GM12878 (cell line): ENCODE results near the gene PDE6G. TPM values are rescaled to one million over a fixed set of nuclear protein-coding genes. Genes with fewer than 3 reads are reported as not detected.
A peak's percentile ranks its signal among the peaks of the same experiment; 100 is the strongest.

ENCODE experiments used
- BACH1 ChIP-seq: fragments of 450-650 bp; IDR thresholded peaks from 2 replicates; pipeline ENCODE4 v1.6.1; 2017; ENCODE audit warnings: mild to moderate bottlenecking, borderline replicate concordance
- BRCA1 ChIP-seq: IDR thresholded peaks from 2 replicates; pipeline ENCODE4 v1.6.1; 2011; ENCODE audit warnings: low read depth, low read length, improper control_type of control experiment
- CBX5 ChIP-seq: sonication (generic); IDR thresholded peaks from 2 replicates; pipeline ENCODE4 v1.6.1; 2016; ENCODE audit warnings: low read depth, moderate library complexity, mild to moderate bottlenecking, inconsistent platforms
- EGR1 ChIP-seq, 2 experiments: IDR thresholded peaks; 1 replicate in 1 of 2; 2 replicates in 1 of 2; pipeline ENCODE4 v1.6.1; 2011 to 2012; ENCODE audit warnings: low read depth in 2 of 2, low read length in 2 of 2, borderline replicate concordance in 1 of 2, mild to moderate bottlenecking in 1 of 2, moderate library complexity in 1 of 2
- FOS ChIP-seq: IDR thresholded peaks from 3 replicates; pipeline ENCODE4 v1.6.1; 2011; ENCODE audit warnings: borderline replicate concordance; ENCODE audit not compliant: insufficient read length; ENCODE audit errors: extremely low read depth
- JUND ChIP-seq: IDR thresholded peaks from 2 replicates; pipeline ENCODE4 v1.6.1; 2012; ENCODE audit warnings: low read depth, mild to moderate bottlenecking, low read length, improper control_type of control experiment, moderate library complexity
- KLF5 ChIP-seq: fragments of 450-650 bp; IDR thresholded peaks from 2 replicates; pipeline ENCODE4 v1.6.1; 2014; ENCODE audit warnings: mild to moderate bottlenecking; ENCODE audit not compliant: partially characterized antibody
- MAX ChIP-seq: IDR thresholded peaks from 2 replicates; pipeline ENCODE4 v1.6.1; 2012; ENCODE audit warnings: low read depth, low read length, improper control_type of control experiment
- RBBP5 ChIP-seq: fragments of 200-600 bp; sonication (generic); conservative IDR thresholded peaks from 2 replicates; pipeline ENCODE4 v1.6.1; 2016
- RELA ChIP-seq: fragments of 450-650 bp; IDR thresholded peaks from 2 replicates; pipeline ENCODE4 v1.8.0; 2014; ENCODE audit warnings: borderline replicate concordance; ENCODE audit not compliant: partially characterized antibody
- RFX5 ChIP-seq: IDR thresholded peaks from 2 replicates; pipeline ENCODE4 v1.6.1; 2011; ENCODE audit warnings: low read depth, low read length, improper control_type of control experiment
- STAT3 ChIP-seq: IDR thresholded peaks from 2 replicates; pipeline ENCODE4 v1.6.1; 2011; ENCODE audit warnings: low read depth, low read length, improper control_type of control experiment
- TCF7 ChIP-seq: IDR thresholded peaks from 2 replicates; pipeline ENCODE4 v1.6.1; 2014; ENCODE audit warnings: antibody characterized with exemption, borderline replicate concordance
- YBX1 ChIP-seq: fragments of 450-650 bp; IDR thresholded peaks from 2 replicates; pipeline ENCODE4 v1.6.1; 2016; ENCODE audit warnings: antibody characterized with exemption
- ZBTB11 ChIP-seq: fragments of 450-650 bp; formaldehyde crosslinking; IDR thresholded peaks from 2 replicates; pipeline ENCODE4 v1.5.0; 2022; ENCODE audit warnings: mild to moderate bottlenecking, missing genetic modification characterization
- ZNF217 ChIP-seq: fragments of 450-650 bp; IDR thresholded peaks from 2 replicates; pipeline ENCODE4 v1.6.1; 2017; ENCODE audit warnings: antibody characterized with exemption, mild to moderate bottlenecking
- ZNF592 ChIP-seq: fragments of 450-650 bp; IDR thresholded peaks from 2 replicates; pipeline ENCODE4 v1.6.1; 2017; ENCODE audit warnings: mild to moderate bottlenecking, moderate library complexity
- polyA plus RNA-seq, 11 experiments: library from polyadenylated mRNA; depleted of rRNA in 4 of 11; unstranded in 6 of 11; stranded (reverse) in 5 of 11; fragments of >200 nt; fragmentation: Nextera tagmentation in 4 of 11; fragmentation: Illumina TruSeq in 1 of 11; extraction: Ambion mirVana in 4 of 11; extraction: Trizol in 1 of 11; gene quantifications; 1 replicate in 1 of 11; 2 replicates in 10 of 11; pipeline versions ENCODE4 v1.2.1 to v1.2.3, GENCODE V29; 2011 to 2016; ENCODE audit warnings: inconsistent platforms in 2 of 11, missing spikeins in 2 of 11, low read depth in 1 of 11
- total RNA-seq, 4 experiments: library from RNA; depleted of rRNA in 3 of 4; stranded (reverse); fragments of >200 nt in 3 of 4; fragmentation: Illumina TruSeq in 1 of 4; extraction: Trizol in 1 of 4; gene quantifications; 2 replicates each; pipeline versions ENCODE4 v1.2.1 to v1.2.3, GENCODE V29; 2013 to 2021
- TF ChIP-seq, protein P1 (sequence below): fragments of 450-650 bp; IDR thresholded peaks from 2 replicates; pipeline ENCODE4 v1.6.1; 2017; ENCODE audit warnings: low read depth, mild to moderate bottlenecking, moderate library complexity
- TF ChIP-seq, protein P2 (sequence below): fragments of 450-650 bp; IDR thresholded peaks from 2 replicates; pipeline ENCODE4 v1.6.1; 2016; ENCODE audit warnings: mild to moderate bottlenecking

Gene PDE6G
- total and polyA plus RNA-seq, 10 of the 15 experiments (the other 5 are each of a cell fraction or from before 2014, with no cell fraction given) = 0.55 to 12.1 (median 4.3) TPM

DNA sequence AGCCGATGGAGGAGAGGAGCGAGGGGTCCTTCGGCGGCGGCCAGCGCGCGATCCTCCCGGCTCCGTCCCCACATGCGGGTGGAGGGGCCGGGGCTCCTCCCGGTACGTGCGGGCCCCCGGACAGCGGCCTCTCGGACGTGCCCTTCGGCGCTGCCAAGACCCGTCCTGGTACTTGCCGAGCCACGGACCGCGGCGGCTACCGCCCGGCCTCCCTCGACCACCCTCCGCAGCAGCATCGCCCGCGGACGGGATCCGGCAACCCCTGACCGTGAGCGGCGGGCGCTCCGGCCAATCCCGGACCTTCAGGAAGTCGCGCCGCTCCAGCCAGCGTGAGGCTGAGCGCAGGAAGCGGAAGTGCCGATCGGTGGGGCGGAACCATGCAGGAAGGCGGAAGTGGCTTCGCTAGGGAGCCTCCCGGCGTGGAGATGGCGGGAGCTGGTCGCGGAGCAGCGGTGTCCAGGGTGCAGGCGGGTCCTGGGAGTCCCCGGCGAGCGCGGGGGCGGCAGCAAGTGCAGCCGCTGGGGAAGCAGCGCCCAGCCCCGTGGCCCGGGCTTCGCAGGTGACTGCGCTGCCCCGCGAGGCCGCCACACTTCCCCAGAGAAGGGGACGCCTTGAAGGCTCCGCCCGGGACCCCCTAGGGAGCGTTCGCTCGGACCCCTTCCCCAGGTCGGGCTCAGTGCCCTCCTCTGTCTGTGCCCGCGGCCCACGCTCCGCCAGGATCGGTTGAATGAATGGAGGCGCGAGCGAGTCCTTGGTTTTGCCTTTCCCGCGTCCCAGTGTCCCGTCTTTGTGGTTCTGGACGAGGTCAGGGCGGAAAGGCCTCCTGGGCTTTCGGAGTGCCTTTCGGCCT, 10.2 kb upstream of the PDE6G start, which contains the start of the genes CCDC137 and OXLD1 (continued):
- TF ChIP-seq ZNF592 (no peak), JUND (no peak), STAT3 (no peak), ZNF217 (no peak), CBX5 (no peak), TCF7 (no peak), RFX5 (no peak), EGR1 (IDR thresholded peaks at IDR 0.05; ENCODE audit: borderline replicate concordance in 1 of 2, low read depth in 2 of 2, low read length in 2 of 2) (peak in 1 of 2 experiments; percentile 82; a peak in 2 of 3 replicates), RELA (no peak), ZBTB11 (CRISPR knock-in tag) (no peak), BACH1 (peak; percentile 75), BRCA1 (no peak), YBX1 (no peak), KLF5 (peak; percentile 40), FOS (peak; percentile 57), MAX (peak; percentile 66; the same call in 1 of the 2 replicates), RBBP5 (no peak)
- TF ChIP-seq, protein P1, sequence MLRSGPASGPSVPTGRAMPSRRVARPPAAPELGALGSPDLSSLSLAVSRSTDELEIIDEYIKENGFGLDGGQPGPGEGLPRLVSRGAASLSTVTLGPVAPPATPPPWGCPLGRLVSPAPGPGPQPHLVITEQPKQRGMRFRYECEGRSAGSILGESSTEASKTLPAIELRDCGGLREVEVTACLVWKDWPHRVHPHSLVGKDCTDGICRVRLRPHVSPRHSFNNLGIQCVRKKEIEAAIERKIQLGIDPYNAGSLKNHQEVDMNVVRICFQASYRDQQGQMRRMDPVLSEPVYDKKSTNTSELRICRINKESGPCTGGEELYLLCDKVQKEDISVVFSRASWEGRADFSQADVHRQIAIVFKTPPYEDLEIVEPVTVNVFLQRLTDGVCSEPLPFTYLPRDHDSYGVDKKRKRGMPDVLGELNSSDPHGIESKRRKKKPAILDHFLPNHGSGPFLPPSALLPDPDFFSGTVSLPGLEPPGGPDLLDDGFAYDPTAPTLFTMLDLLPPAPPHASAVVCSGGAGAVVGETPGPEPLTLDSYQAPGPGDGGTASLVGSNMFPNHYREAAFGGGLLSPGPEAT = 0 out of 2 replicates have a peak, but pooled peaks have one; percentile 21
- TF ChIP-seq, protein P2, sequence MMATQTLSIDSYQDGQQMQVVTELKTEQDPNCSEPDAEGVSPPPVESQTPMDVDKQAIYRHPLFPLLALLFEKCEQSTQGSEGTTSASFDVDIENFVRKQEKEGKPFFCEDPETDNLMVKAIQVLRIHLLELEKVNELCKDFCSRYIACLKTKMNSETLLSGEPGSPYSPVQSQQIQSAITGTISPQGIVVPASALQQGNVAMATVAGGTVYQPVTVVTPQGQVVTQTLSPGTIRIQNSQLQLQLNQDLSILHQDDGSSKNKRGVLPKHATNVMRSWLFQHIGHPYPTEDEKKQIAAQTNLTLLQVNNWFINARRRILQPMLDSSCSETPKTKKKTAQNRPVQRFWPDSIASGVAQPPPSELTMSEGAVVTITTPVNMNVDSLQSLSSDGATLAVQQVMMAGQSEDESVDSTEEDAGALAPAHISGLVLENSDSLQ = peak; percentile 100
